GM18508 (cell line): Measurements from ENCODE around the gene JUNB.

ENCODE experiments used
- ATAC-seq: cut with Tn5 transposase; IDR thresholded peaks from one replicate; pipeline ENCODE4 v1.9.1; 2021; ENCODE audit warnings: moderate number of reproducible peaks; ENCODE audit not compliant: insufficient read depth, unreplicated experiment

JUNB gene

GRCh38 chr19:12791345-12792050, at the start of gene JUNB:
Gene JUNB (plus strand): TSS chr19:12791486. CDS start chr19:12791772, 286 bp downstream.
- ATAC-seq, result no peak

GRCh38 chr19:12745166-12745897, 46.0 kb upstream of the JUNB start:
- ATAC-seq, result no peak

DNA sequence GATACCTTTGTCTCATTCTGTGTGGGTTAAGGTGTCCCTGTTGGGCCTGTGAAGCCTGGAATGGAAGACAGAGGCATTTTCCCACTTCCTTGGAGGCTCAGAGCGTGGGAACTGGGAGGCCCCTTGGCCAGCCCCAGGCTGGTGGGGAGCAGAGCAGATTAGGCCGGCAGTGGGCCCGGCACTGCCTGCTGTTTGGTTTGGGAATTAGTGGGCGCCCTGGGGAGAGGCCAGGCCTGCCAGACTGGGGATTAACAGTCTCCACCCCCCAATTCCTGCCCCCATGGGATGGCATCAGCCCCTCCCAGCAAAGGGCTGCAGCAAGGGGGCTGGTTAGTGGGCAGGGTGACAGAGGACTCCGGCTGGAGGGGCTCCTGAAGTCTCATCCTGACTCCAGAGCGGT, 42.8 kb upstream of the JUNB start:
- ATAC-seq, result no peak

GRCh38 chr19:12749938-12750521, 41.3 kb upstream of the JUNB start:
- ATAC-seq, result no peak

DNA sequence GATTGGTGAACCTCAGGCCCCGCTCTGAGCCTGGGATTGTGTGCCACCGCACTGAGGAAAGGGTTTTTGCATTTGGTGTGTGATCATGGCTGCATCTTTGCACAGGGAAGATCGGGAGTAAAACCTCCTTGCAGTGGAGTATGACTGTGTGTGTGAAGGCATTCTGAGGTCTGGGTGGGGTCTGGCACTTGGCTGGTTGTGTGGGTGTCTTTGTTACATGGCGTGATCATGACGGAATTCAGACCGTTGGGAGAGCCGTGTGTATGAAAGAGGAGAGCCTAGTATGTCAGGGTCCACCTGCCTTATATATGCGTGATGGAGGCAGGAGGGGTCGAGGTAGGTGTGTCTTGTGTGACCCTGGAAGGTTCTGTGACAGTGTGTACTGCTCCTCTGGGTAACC, 40.4 kb upstream of the JUNB start:
- ATAC-seq, result no peak

GRCh38 chr19:12751635-12752034, 39.7 kb upstream of the JUNB start, which contains the start of gene BEST2:
Gene BEST2 (plus strand): TSS chr19:12751791. CDS start chr19:12752593, 802 bp downstream.
- ATAC-seq, result no peak

DNA sequence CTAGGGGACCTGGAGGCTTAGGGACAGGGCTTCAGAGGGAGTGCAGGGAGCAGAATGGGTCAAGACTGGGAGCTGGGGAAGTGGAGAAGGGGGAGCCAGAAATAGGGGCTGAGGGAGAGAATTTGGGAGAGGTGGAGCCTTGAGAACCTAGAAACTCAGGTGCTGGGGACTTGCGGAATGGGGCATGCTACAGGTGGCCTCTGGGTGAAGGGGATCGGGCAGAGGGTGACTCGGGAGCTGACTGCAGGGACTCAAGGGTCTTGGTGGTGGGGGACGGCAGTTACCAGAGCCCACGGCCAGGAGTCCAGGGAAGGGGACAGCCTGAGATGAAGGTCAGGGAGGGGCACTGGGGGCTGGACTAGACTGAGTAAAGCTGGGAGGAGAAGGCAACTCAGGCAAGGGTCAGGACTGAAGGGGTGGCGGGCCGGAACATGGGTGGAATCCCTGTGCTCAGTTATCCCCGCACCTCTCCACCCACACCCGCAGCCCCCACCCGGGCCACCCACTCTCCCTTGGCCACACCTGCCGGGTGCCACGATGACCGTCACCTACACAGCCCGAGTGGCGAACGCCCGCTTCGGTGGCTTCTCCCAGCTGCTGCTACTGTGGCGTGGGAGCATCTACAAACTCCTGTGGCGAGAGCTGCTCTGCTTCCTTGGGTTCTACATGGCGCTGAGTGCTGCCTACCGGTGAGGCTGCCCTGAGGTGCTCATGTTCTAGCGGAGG, 39.1 kb upstream of the JUNB start:
- no peak for ATAC-seq

DNA sequence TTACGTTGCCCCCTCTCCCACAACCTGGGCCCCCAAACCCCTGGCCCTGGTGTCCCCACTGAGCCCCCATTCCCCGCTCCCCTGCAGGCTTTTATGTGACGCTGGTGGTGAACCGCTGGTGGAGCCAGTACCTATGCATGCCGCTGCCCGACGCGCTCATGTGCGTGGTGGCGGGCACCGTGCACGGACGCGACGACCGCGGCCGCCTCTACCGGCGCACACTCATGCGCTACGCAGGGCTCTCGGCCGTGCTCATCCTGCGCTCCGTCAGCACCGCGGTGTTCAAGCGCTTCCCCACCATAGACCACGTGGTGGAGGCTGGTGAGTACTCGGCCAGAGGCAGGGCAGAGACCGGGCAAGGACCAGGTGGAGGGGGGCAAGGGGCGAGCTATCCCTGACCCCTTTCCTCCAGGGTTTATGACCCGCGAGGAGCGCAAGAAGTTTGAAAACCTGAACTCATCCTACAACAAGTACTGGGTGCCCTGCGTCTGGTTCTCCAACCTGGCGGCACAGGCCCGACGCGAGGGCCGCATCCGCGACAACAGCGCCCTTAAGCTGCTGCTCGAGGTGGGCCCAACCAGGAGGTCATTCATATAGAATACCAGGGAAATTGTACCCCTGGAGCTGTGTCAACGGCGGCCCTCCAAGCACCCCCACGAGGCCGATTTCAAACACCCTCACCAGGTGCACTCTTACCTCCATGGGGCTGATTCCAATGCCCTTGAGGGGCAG, 36.7 kb upstream of the JUNB start:
- no peak for ATAC-seq

GRCh38 chr19:12756150-12756883, 35.0 kb upstream of the JUNB start:
- ATAC-seq, result no peak

- no peak for ATAC-seq
Measured at GRCh38 chr19:12757544-12758274, 33.6 kb upstream of the JUNB start.

GRCh38 chr19:12759686-12760085, 31.6 kb upstream of the JUNB start:
- ATAC-seq, result no peak

DNA sequence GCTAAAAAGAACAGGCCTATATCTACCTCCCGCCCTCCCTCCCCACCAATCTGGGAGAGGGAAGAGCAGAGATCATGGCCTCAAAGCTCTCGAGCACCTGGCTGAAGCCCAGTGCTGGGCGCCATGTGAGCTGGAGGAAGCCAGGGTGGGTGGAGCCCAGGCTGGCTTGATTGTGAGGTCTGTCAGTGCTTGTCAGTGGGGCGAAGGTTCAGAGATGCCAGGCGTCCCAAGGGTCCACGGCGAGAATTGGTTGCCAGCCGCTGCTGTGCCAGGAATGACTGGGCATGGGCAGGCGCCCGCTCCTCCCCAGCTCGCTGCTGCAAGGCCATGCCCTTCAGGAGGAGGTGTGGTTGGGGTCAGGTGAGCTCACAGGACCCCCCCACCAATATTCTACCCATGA, 28.2 kb upstream of the JUNB start:
- ATAC-seq, result no peak

DNA sequence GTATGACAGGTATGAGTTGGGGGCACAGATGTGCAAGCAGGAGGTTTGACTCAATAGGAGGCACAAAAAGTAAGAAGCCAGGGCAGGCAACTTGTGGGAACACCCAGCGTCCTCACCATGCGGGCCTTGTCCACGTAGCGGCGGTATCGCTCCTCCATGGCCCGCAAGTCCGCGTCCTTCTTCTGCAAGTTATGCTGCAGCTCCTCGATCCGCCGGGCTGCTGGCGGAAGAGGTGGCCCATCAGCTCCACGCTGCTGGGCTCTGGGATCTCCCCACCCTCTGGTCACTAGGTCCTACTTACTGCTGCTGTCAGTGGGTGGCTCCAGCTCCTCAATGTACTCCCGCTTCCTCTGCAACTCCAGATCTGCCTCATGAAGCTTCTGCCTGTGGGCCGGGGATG, 26.6 kb upstream of the JUNB start:
- no peak for ATAC-seq

- no peak for ATAC-seq
Measured at GRCh38 chr19:12766051-12766521, 25.2 kb upstream of the JUNB start.

DNA sequence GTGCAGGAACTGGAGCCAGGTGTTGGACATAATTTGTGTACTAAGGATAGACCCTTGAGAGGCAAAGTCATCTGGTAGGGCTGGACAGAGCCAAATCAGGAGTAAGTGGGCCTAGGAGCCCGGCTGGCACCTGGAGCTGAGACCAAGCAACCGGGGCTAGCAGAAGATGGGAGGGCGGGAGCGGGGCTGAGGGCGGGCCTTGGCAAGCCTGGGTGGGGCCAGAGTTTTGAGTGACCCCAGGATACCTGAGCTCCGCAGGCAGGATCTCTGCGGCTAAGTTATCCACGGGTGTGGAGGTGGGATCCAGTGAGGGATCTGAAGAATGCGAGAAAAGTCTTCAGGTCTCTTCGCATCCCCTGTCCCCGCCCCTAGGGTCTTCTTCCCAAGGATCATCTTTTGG, 24.1 kb upstream of the JUNB start:
- ATAC-seq, result no peak

- ATAC-seq, result no peak
Measured at GRCh38 chr19:12767666-12768065, 23.6 kb upstream of the JUNB start.

DNA sequence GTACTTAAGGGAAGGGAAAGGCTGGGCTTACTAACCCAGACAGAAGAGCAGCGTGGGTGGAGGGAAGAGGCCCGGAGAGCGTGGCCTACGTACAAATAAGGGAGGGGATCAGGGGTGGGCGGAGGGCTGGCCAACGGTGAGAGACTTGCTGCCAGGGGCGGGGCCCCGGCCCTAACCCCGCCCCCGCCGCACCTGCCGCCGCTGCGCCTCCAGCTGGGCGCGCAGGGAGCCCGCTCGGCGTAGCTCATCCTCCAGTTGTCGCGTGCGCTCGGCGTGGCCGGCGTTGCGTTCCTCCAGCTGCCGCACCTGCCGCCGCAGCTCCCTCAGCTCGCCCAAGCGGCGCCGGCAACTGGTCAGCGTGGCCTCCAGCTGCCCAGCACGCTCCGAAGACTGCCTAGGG, 21.6 kb upstream of the JUNB start:
- ATAC-seq, result no peak

DNA sequence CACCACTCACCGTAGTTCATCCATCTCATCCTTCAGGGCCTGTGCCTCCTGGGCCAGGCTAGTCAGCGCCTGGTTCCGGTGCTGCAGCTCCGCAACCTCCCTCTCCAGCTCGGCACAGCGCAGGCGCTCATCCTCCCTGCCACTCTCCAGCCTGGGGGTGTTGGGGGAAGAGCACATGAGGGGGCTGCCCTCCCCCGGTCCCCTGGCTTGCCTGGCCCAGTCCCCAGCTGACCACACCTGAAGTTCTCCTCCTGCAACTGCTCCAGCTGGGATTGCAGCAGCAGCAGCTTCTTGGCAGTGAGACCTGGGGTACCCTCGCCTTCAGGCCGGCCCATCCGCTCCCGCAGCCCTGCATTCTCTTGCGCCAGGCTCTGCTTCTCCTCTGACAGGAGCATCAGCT, 20.4 kb upstream of the JUNB start:
- no peak for ATAC-seq

GRCh38 chr19:12772323-12772722, 19.0 kb upstream of the JUNB start:
- ATAC-seq, result no peak
